ENCODE results near the gene HPCAL1. TPM values are rescaled to one million over a fixed set of nuclear protein-coding genes. Genes with fewer than 3 reads are reported as not detected.

Gene HPCAL1
- total and polyA plus RNA-seq, 11 donors: 18.9 to 63.2 (median 40.5) TPM

DNA sequence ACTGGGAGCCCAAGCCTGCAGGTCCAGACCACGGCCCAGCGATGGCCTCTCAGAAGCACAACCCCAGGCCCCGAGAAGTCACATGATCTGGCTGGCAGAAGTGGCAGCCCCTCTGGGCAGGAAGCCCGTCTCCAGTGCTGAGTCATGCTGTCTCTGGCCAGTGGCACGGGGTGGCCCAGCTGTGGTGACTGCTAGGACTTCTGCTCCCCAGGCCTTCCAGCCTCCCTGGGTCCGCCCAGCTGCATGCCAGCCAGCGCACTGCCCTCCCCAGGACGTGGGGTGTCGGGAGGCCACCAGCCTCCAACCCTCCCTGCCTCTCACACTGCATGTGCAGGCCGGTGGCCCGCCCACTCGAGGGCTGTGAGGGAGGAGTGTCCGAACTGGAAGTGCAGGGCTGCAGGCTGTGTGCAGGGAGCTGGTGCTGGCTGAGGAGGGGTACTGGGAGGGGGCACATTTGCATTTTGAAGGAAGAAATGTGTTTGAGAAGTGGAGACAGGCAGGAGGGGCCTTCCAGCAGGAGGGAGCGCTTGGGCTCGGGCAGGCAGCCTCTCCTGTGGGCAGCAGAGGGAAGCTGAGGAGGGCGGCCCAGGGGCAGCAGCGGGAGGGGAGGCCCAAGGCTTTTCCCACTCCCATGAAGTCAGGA lies 17.0 kb upstream of the HPCAL1 start:
- TF ChIP-seq POLR2A (IDR thresholded peaks at IDR 0.05): peak in 1 of 2 donors; percentile 22
- TF ChIP-seq, protein P1, sequence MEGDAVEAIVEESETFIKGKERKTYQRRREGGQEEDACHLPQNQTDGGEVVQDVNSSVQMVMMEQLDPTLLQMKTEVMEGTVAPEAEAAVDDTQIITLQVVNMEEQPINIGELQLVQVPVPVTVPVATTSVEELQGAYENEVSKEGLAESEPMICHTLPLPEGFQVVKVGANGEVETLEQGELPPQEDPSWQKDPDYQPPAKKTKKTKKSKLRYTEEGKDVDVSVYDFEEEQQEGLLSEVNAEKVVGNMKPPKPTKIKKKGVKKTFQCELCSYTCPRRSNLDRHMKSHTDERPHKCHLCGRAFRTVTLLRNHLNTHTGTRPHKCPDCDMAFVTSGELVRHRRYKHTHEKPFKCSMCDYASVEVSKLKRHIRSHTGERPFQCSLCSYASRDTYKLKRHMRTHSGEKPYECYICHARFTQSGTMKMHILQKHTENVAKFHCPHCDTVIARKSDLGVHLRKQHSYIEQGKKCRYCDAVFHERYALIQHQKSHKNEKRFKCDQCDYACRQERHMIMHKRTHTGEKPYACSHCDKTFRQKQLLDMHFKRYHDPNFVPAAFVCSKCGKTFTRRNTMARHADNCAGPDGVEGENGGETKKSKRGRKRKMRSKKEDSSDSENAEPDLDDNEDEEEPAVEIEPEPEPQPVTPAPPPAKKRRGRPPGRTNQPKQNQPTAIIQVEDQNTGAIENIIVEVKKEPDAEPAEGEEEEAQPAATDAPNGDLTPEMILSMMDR (IDR thresholded peaks at IDR 0.05): no peak
- peaks cover 0 to 54% (median 13%) of the 10 kb centered on the region in 12 donors for H3K4me1 ChIP-seq
- ATAC-seq: peak; percentile 81 to 91 (median 90)
- H3K9me3 ChIP-seq: no peaks in the 10 kb centered on the region
- WGBS, 4 donors: 64 to 78% (median 70%) methylated on average over 11 to 17 of the region's 17 CpGs
- H3K36me3 ChIP-seq: no peaks in the 10 kb centered on the region
- no peak overlapping the region for H3K4me3 ChIP-seq
- H3K27ac ChIP-seq: peak overlapping the region in 10 of 12 donors; percentile 13 to 87 (median 54)
- peak; percentile 75 to 91 (median 88) for DNase-seq
- intact Hi-C loops (cut with DNase I): no loop called here
- no peaks in the 10 kb centered on the region for H3K27me3 ChIP-seq

DNA sequence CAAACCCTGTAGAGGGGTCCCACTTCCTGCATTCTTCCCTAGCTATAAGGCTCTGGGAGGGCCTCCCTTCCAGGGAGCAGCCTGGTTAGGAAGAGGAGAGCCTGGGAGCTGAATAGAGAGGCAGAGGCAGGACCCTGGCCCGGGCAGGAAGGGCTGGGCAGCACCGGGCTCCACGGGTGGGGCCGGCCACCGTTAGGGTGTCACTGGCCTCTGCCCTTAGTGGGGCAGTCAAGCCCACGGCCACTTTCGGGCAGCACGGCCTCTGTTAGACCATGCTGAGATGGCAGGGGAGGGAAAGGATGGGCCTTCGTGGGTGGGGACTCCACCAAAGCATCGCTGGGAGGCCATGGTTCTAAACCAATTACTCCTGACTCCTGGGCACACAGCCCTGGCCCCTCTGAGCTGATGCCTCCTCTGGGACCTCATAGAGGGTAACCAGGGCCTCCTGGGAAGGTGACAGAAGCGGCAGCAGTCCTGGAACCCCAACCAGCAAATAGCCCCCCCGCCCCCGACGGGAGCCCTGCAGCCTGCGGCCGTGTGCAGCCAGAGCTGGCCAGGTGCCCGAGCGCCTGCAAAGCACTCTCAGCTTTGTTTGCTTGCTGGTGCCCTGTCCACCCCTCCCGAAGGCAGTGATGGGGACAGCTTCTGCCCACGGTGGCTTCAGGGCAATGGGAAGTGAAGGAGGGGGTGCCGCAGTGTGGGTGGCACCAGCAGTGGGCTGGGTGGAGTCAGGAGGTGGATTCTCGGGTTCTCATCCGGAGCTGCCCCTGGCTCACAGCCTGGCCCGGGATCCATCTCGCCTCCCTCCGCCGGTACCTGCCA lies 16.3 kb upstream of the HPCAL1 start:
- intact Hi-C loops (cut with DNase I): no loop called here
- no peak overlapping the region for H3K4me3 ChIP-seq
- peak in 3 of 5 donors; percentile 45 to 58 (median 56) for DNase-seq
- H3K36me3 ChIP-seq: no peaks in the 10 kb centered on the region
- no peaks in the 10 kb centered on the region for H3K27me3 ChIP-seq
- WGBS, 4 donors: 66 to 77% (median 71%) methylated on average over 18 to 27 of the region's 27 CpGs
- H3K4me1 ChIP-seq: peaks cover 0 to 54% (median 13%) of the 10 kb centered on the region in 12 donors
- peak overlapping the region in 8 of 12 donors; percentile 7 to 87 (median 62) for H3K27ac ChIP-seq
- TF ChIP-seq, protein P1 (IDR thresholded peaks at IDR 0.05): no peak
- no peak for TF ChIP-seq POLR2A (IDR thresholded peaks at IDR 0.05)
- H3K9me3 ChIP-seq: no peaks in the 10 kb centered on the region
- ATAC-seq: peak in 3 of 4 donors; percentile 31 to 55 (median 40)

DNA sequence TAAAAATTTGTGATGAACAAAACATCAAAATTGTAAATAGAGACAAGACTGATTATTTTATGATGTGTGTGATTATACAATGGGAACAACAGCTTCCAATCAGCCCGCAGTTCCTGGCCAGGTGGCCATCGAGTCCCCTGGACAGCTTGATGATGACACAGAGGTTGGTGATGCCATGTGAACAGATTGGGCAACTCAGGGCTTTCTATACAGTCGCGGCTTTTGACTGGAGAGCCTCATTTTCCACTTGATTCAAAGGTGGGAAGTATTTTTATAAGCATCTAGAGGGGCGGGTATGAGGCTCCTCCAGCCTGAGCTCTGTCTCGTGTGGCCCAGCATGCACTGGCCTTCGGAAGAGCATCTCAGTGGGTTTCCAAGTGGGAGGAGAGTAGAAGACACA lies 14.9 kb upstream of the HPCAL1 start:
- Histone ChIP-seq H3K4me3 (no peak overlapping the region), H3K9me3 (no peaks in the 10 kb centered on the region), H3K27ac (no peak overlapping the region), H3K27me3 (no peaks in the 10 kb centered on the region), H3K4me1 (peaks cover 0 to 47% (median 13%) of the 10 kb centered on the region in 12 donors), H3K36me3 (no peaks in the 10 kb centered on the region)
- WGBS, 4 donors: 94 to 97% (median 95%) methylated on average over 7 of the region's 7 CpGs
- DNase-seq (no peak), ATAC-seq (no peak)
- intact Hi-C loops (cut with DNase I): no loop called here
- no peak for TF ChIP-seq POLR2A (IDR thresholded peaks at IDR 0.05)
- TF ChIP-seq, protein P1 (IDR thresholded peaks at IDR 0.05): no peak

DNA sequence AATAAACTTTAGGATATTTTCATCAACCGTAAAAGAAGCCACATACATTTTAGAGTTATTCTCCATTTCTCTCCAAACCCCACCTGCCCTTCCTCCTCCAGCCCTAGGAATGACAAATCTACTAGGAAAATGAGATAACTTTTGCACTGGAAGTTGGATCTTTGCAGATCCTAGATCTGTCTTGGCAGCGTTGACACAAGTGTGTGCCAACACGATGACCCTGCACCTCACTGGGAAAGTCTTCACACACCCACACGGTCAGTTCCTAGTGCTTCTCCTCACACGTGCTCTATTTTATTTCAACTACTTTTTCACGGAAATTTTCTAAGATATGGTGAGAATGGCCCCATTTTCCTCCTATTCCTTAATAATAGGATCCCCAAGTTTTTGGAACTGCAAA lies 14.1 kb upstream of the HPCAL1 start:
- no peak for DNase-seq
- H3K9me3 ChIP-seq: peaks cover 0 to 4% (median under 1%) of the 10 kb centered on the region in 12 donors
- no peaks in the 10 kb centered on the region for H3K36me3 ChIP-seq
- no peak for TF ChIP-seq POLR2A (IDR thresholded peaks at IDR 0.05)
- TF ChIP-seq, protein P1 (IDR thresholded peaks at IDR 0.05): no peak
- H3K27me3 ChIP-seq: no peaks in the 10 kb centered on the region
- H3K4me1 ChIP-seq: peaks cover 0 to 39% (median 13%) of the 10 kb centered on the region in 12 donors
- intact Hi-C loops (cut with DNase I): no loop called here
- no peak for ATAC-seq
- H3K27ac ChIP-seq: no peak overlapping the region
- H3K4me3 ChIP-seq: no peak overlapping the region
- 75 to 84% (median 77%) methylated on average over 6 of the region's 6 CpGs for WGBS, 4 donors
